Cardiac muscle cell (in vitro differentiated cells and primary cell): ENCODE data around the gene ATP8A1. TPM values are rescaled to one million over a fixed set of nuclear protein-coding genes. Genes with fewer than 3 reads are reported as not detected.

ENCODE experiments used
- DNase-seq, 2 donors: peaks; one replicate each; pipeline versions ENCODE4 v3.0.0 to v3.0.0-alpha.2; 2010 to 2017; ENCODE audit warnings: low read depth in 1 of 2, low spot score in 1 of 2
- H3K27ac ChIP-seq: fragments of 200-600 bp; sonication (generic); 2 replicates; pipeline ENCODE4 v1.5.1; 2016
- H3K27me3 ChIP-seq: fragments of 200-600 bp; sonication (generic); 2 replicates; pipeline ENCODE4 v1.6.0; 2016; ENCODE audit warnings: control low read depth
- H3K36me3 ChIP-seq: fragments of 200-600 bp; sonication (generic); 2 replicates; pipeline ENCODE4 v1.5.1; 2016; ENCODE audit warnings: control low read depth
- H3K4me1 ChIP-seq: fragments of 200-600 bp; sonication (generic); 2 replicates; pipeline ENCODE4 v1.8.1; 2017; ENCODE audit warnings: low read depth, mild to moderate bottlenecking, mixed run types
- H3K4me3 ChIP-seq: fragments of 200-600 bp; sonication (generic); 2 replicates; pipeline ENCODE4 v1.5.1; 2016; ENCODE audit warnings: mild to moderate bottlenecking
- H3K9me3 ChIP-seq: fragments of 200-600 bp; sonication (generic); 2 replicates; pipeline ENCODE4 v1.5.1; 2017; ENCODE audit warnings: low read depth, mild to moderate bottlenecking, control low read depth
- CTCF ChIP-seq: IDR thresholded peaks from 2 replicates; pipeline ENCODE4 v1.5.1; 2012; ENCODE audit warnings: low read depth, mild to moderate bottlenecking, low read length
- polyA plus RNA-seq: library from polyadenylated mRNA; unstranded; fragments of >200 nt; fragmentation: Nextera tagmentation; extraction: Ambion mirVana; gene quantifications from 2 replicates; pipeline ENCODE4 v1.2.1, GENCODE V29; 2016
- total RNA-seq: library from RNA; depleted of rRNA; stranded (reverse); fragments of >200 nt; gene quantifications from 2 replicates; pipeline ENCODE4 v1.2.3, GENCODE V29; 2016

Gene ATP8A1
- total and polyA plus RNA-seq, 2 experiments from 2014 or later = 5.0 to 22.7 TPM

GRCh38 chr4:42436928-42437565 lies 219.9 kb downstream of the ATP8A1 start:
- no peaks in the 10 kb centered on the region for H3K9me3 ChIP-seq
- DNase-seq = no peak
- H3K4me1 ChIP-seq = no peaks in the 10 kb centered on the region
- no peak for TF ChIP-seq CTCF
- H3K36me3 ChIP-seq = no peaks in the 10 kb centered on the region
- no peaks in the 10 kb centered on the region for H3K27me3 ChIP-seq
- no peak overlapping the region for H3K4me3 ChIP-seq
- H3K27ac ChIP-seq = no peak overlapping the region

- H3K27me3 ChIP-seq = peaks cover 13% of the 10 kb centered on the region
- no peak overlapping the region for H3K4me3 ChIP-seq
- no peaks in the 10 kb centered on the region for H3K9me3 ChIP-seq
- H3K27ac ChIP-seq = no peak overlapping the region
- no peaks in the 10 kb centered on the region for H3K4me1 ChIP-seq
- DNase-seq = no peak
- H3K36me3 ChIP-seq = no peaks in the 10 kb centered on the region
- TF ChIP-seq CTCF = no peak
Observed at GRCh38 chr4:42428036-42428435, 228.9 kb downstream of the ATP8A1 start.

- H3K4me3 ChIP-seq = no peak overlapping the region
- no peak for TF ChIP-seq CTCF
- H3K27me3 ChIP-seq = peaks cover 13% of the 10 kb centered on the region
- H3K36me3 ChIP-seq = no peaks in the 10 kb centered on the region
- no peak overlapping the region for H3K27ac ChIP-seq
- no peak for DNase-seq
- no peaks in the 10 kb centered on the region for H3K9me3 ChIP-seq
- no peaks in the 10 kb centered on the region for H3K4me1 ChIP-seq
Observed at GRCh38 chr4:42425146-42426065, 231.5 kb downstream of the ATP8A1 start.

DNA sequence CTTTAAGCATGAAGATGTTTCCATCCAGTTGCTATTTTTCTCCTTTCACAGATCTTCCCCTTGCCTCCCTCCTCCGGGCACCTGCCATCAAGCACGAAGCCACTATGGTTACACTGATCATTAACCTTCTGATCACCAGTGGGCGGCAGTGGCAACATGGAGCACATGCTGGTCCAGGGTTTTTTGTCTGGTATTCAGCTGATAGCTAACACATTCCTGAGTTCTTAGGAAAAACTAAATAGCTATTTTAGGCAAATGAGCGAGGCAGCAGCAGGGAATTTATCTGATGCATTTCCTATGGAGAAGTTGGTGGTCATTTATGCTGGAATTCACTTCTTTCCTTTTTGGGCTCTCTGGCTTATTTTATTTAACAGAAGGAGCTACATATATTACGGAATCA lies 236.8 kb downstream of the ATP8A1 start:
- Histone ChIP-seq H3K27ac (no peak overlapping the region), H3K4me3 (no peak overlapping the region), H3K27me3 (peaks cover 3% of the 10 kb centered on the region), H3K9me3 (no peaks in the 10 kb centered on the region), H3K4me1 (no peaks in the 10 kb centered on the region), H3K36me3 (no peaks in the 10 kb centered on the region)
- TF ChIP-seq CTCF = no peak
- peak in 1 of 2 donors; percentile 54 for DNase-seq

GRCh38 chr4:42417550-42417949 lies 239.4 kb downstream of the ATP8A1 start:
- Histone ChIP-seq H3K36me3 (no peaks in the 10 kb centered on the region), H3K27ac (no peak overlapping the region), H3K9me3 (no peaks in the 10 kb centered on the region), H3K4me3 (no peak overlapping the region), H3K4me1 (no peaks in the 10 kb centered on the region), H3K27me3 (no peaks in the 10 kb centered on the region)
- DNase-seq = peak in 1 of 2 donors; percentile 21
- no peak for TF ChIP-seq CTCF
